NCI-H1930 (cell line): ENCODE data around the gene LRRK1.
A peak's percentile ranks its signal among the peaks of the same experiment; 100 is the strongest.
"Not testable (repeated sequence)": the region's sequence is repeated elsewhere in the genome, so short reads cannot be mapped to it uniquely, and the experiment has no call there.

Source experiments
- DNase-seq, 2 experiments: peaks; one replicate each; lab custom pipeline; 2025; lab: John Stamatoyannopoulos, UW

LRRK1 gene

GRCh38 chr15:101071651-101072050 is 152.5 kb downstream of the LRRK1 start:
- DNase-seq: no peak

- DNase-seq: not testable (repeated sequence)
Observed at GRCh38 chr15:101072235-101072634, 153.1 kb downstream of the LRRK1 start.

- not testable (repeated sequence) for DNase-seq
Observed at GRCh38 chr15:101077806-101078668, 158.9 kb downstream of the LRRK1 start.

GRCh38 chr15:101078669-101079323 is 159.6 kb downstream of the LRRK1 start:
- DNase-seq: no peak

- DNase-seq: no peak
Observed at GRCh38 chr15:101081900-101082299, 162.7 kb downstream of the LRRK1 start.

GRCh38 chr15:101083336-101084045 is 164.3 kb downstream of the LRRK1 start:
- no peak for DNase-seq

- DNase-seq: no peak
Observed at GRCh38 chr15:101084801-101085200, 165.6 kb downstream of the LRRK1 start.

GRCh38 chr15:101085311-101085700 is 166.1 kb downstream of the LRRK1 start:
- DNase-seq: no peak

GRCh38 chr15:101086394-101087171 is 167.4 kb downstream of the LRRK1 start:
- no peak for DNase-seq

GRCh38 chr15:101087172-101087769 is 168.1 kb downstream of the LRRK1 start:
- no peak for DNase-seq

- no peak for DNase-seq
Observed at GRCh38 chr15:101088271-101088670, 169.1 kb downstream of the LRRK1 start.

GRCh38 chr15:101088788-101089578 is 169.8 kb downstream of the LRRK1 start:
- DNase-seq: peak; percentile 6 to 28

- DNase-seq: no peak
Observed at GRCh38 chr15:101089579-101090427, 170.6 kb downstream of the LRRK1 start.

GRCh38 chr15:101090428-101090790 is 171.3 kb downstream of the LRRK1 start:
- no peak for DNase-seq

GRCh38 chr15:101091080-101092017 is 172.2 kb downstream of the LRRK1 start:
- no peak for DNase-seq

- no peak for DNase-seq
Observed at GRCh38 chr15:101092156-101092866, 173.2 kb downstream of the LRRK1 start.

- DNase-seq: no peak
Observed at GRCh38 chr15:101092867-101093202, 173.7 kb downstream of the LRRK1 start.

GRCh38 chr15:101093958-101094357 is 174.8 kb downstream of the LRRK1 start:
- DNase-seq: no peak
